ENCODE data around the gene HSF2. TPM values are rescaled to one million over a fixed set of nuclear protein-coding genes. Genes with fewer than 3 reads are reported as not detected.

HSF2 gene
- total and polyA plus RNA-seq, 2 of the 13 experiments (the other 11 are each of a cell fraction or from before 2014, with no cell fraction given) = 24.8 to 26.4 TPM

DNA sequence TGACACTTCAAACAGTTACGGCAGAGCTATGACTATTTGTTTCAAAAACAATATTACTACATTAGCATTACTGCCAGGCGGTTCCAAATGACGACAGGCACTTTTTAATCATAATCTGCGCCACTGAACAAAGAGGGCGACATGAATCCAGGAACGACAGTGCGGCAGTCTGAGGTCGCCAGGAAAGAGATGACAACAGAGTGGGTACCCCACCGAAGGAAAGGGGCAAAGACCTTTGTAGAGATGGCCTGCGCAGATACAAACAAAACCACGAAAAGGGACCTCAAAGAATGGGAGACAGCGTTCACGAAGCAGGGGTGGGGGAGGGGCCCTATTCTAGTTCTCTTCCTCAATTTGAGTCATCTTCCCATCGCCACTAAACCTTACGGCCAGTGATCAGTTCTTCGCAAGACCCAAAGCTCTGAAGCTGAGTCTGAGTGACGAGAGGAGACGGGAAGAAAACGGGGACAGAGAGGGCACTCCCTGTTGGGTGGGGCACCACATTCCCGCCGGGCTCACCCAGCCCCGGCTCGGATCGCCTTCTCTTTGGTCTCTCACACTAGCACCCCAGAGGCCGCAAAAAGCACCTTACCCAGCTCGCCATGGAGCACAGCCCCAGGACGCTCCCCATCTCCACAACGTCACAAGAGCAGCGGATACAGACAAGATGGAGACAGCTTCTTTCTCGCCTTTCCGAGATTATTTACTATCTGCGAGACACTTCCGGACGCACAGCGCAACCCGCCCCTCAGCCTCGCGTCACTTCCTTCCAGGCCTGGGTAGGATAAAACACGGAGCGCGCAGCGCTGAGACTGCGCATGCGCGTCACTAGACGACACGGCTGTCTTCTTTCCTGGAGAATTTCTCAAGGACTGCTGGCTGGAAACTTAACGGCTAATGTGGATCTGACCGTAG, 71.9 kb downstream of the HSF2 start, which contains the start of gene SERINC1 (continued):
- TF ChIP-seq, protein P1, sequence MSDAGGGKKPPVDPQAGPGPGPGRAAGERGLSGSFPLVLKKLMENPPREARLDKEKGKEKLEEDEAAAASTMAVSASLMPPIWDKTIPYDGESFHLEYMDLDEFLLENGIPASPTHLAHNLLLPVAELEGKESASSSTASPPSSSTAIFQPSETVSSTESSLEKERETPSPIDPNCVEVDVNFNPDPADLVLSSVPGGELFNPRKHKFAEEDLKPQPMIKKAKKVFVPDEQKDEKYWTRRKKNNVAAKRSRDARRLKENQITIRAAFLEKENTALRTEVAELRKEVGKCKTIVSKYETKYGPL (CRISPR knock-in tag; IDR thresholded peaks at IDR 0.05) = no peak
- TF ChIP-seq, protein P2, sequence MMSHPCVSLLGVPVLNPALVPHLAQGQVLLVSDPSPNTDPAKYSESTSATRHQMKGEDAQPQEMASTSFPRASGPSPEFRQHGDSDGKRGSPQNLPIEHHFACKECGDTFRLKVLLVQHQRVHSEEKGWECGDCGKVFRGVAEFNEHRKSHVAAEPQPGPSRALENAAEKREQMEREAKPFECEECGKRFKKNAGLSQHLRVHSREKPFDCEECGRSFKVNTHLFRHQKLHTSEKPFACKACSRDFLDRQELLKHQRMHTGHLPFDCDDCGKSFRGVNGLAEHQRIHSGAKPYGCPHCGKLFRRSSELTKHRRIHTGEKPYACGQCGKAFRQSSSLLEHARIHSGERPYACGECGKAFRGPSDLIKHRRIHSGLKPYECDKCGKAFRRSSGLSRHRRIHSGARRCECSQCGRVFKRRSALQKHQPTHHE (CRISPR knock-in tag; IDR thresholded peaks at IDR 0.05; ENCODE audit: borderline replicate concordance) = 0 out of 2 replicates have a peak, but pooled peaks have one; percentile 71
- TF ChIP-seq, protein P3, sequence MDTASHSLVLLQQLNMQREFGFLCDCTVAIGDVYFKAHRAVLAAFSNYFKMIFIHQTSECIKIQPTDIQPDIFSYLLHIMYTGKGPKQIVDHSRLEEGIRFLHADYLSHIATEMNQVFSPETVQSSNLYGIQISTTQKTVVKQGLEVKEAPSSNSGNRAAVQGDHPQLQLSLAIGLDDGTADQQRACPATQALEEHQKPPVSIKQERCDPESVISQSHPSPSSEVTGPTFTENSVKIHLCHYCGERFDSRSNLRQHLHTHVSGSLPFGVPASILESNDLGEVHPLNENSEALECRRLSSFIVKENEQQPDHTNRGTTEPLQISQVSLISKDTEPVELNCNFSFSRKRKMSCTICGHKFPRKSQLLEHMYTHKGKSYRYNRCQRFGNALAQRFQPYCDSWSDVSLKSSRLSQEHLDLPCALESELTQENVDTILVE (CRISPR knock-in tag; IDR thresholded peaks at IDR 0.05) = peak; percentile 86; the same call in 1 of the 2 replicates
- TF ChIP-seq SAFB2 (CRISPR knock-in tag; IDR thresholded peaks at IDR 0.05; ENCODE audit: borderline replicate concordance, low read depth) (no peak; the same call in 1 of the 2 replicates), ATF3 (CRISPR knock-in tag; IDR thresholded peaks at IDR 0.05) (no peak; the same call in none of the 2 replicates), CEBPG (CRISPR knock-in tag; IDR thresholded peaks at IDR 0.05) (peak; percentile 30; the same call in 1 of the 2 replicates), ZC3H4 (CRISPR knock-in tag; IDR thresholded peaks at IDR 0.05; ENCODE audit: borderline replicate concordance) (no peak; the same call in 1 of the 2 replicates), ZFP91 (CRISPR knock-in tag; IDR thresholded peaks at IDR 0.05; ENCODE audit: borderline replicate concordance) (peak; percentile 89), SIX4 (CRISPR knock-in tag; IDR thresholded peaks at IDR 0.05) (peak; percentile 71), CCDC6 (CRISPR knock-in tag; IDR thresholded peaks at IDR 0.05) (peak; percentile 15; the same call in 1 of the 2 replicates)
- TF ChIP-seq, protein P4, sequence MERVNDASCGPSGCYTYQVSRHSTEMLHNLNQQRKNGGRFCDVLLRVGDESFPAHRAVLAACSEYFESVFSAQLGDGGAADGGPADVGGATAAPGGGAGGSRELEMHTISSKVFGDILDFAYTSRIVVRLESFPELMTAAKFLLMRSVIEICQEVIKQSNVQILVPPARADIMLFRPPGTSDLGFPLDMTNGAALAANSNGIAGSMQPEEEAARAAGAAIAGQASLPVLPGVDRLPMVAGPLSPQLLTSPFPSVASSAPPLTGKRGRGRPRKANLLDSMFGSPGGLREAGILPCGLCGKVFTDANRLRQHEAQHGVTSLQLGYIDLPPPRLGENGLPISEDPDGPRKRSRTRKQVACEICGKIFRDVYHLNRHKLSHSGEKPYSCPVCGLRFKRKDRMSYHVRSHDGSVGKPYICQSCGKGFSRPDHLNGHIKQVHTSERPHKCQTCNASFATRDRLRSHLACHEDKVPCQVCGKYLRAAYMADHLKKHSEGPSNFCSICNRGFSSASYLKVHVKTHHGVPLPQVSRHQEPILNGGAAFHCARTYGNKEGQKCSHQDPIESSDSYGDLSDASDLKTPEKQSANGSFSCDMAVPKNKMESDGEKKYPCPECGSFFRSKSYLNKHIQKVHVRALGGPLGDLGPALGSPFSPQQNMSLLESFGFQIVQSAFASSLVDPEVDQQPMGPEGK (CRISPR knock-in tag; IDR thresholded peaks at IDR 0.05) = peak; percentile 22; the same call in 1 of the 2 replicates
